Transverse colon (tissue), 4 donors: Measurements from ENCODE around the gene ARHGAP44.

Experiments
- EP300 ChIP-seq: sonication (generic); formaldehyde crosslinking; IDR thresholded peaks from one replicate; pipeline ENCODE4 v1.6.1; 2017; ENCODE audit warnings: antibody characterized with exemption, low read depth
- POLR2A ChIP-seq: fragments of 450-650 bp; IDR thresholded peaks from one replicate; pipeline ENCODE4 v1.6.1; 2016; ENCODE audit warnings: antibody characterized with exemption, mild to moderate bottlenecking, moderate library complexity
- POLR2AphosphoS5 ChIP-seq, 3 donors: sonication (generic); formaldehyde crosslinking; IDR thresholded peaks; one replicate each; pipeline ENCODE4 v1.6.1; 2016; ENCODE audit warnings: antibody characterized with exemption in 3 of 3
- TF ChIP-seq, protein P1 (sequence below), 5 experiments: fragments of 200-600 bp in 3 of 5; fragments of 450-650 bp in 2 of 5; sonication (generic) in 3 of 5; IDR thresholded peaks; 1 replicate in 2 of 5; 2 replicates in 3 of 5; pipeline ENCODE4 v1.5.1; 2016 to 2017; ENCODE audit warnings: antibody characterized with exemption in 5 of 5, inconsistent platforms in 3 of 5, mild to moderate bottlenecking in 2 of 5, moderate library complexity in 1 of 5

DNA sequence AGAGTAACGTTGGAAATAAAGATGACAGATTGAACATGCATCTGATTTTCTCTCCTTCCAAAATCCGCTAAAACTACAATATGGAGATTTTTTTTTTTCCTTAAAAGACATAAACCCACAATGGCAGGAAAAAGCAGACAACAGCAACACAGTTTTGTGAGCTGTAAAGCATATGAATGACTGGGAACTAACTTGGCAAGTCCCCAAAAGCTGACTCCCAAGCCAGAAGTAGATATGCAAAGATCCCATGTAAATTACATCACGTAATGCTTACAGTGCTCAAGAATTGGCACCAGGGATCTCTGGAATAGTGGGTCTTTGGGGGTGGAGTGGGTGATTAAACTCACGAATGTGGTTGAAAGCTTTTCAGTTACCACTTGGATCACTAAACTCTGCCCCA, 121.9 kb downstream of the ARHGAP44 start:
- no peak for TF ChIP-seq POLR2AphosphoS5 (IDR thresholded peaks at IDR 0.05)
- TF ChIP-seq, protein P1, sequence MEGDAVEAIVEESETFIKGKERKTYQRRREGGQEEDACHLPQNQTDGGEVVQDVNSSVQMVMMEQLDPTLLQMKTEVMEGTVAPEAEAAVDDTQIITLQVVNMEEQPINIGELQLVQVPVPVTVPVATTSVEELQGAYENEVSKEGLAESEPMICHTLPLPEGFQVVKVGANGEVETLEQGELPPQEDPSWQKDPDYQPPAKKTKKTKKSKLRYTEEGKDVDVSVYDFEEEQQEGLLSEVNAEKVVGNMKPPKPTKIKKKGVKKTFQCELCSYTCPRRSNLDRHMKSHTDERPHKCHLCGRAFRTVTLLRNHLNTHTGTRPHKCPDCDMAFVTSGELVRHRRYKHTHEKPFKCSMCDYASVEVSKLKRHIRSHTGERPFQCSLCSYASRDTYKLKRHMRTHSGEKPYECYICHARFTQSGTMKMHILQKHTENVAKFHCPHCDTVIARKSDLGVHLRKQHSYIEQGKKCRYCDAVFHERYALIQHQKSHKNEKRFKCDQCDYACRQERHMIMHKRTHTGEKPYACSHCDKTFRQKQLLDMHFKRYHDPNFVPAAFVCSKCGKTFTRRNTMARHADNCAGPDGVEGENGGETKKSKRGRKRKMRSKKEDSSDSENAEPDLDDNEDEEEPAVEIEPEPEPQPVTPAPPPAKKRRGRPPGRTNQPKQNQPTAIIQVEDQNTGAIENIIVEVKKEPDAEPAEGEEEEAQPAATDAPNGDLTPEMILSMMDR (IDR thresholded peaks at IDR 0.05), result no peak
- no peak for TF ChIP-seq POLR2A
- TF ChIP-seq EP300, result no peak
